Right lobe of liver (tissue), 6 donors: ENCODE measurements around the gene SPPL2A. TPM values are rescaled to one million over a fixed set of nuclear protein-coding genes. Genes with fewer than 3 reads are reported as not detected.

Experiments used
- ATAC-seq, 4 donors: fragments of 200-7000 bp; cut with Tn5 transposase; one replicate each; pipeline ENCODE4 v1.9.1; 2020; ENCODE audit warnings: mild to moderate bottlenecking in 4 of 4, moderate library complexity in 4 of 4
- DNase-seq, 3 donors: peaks; one replicate each; pipeline ENCODE4 v3.0.0-alpha.2; 2020
- H3K27ac ChIP-seq, 3 donors: fragments of 200-600 bp; one replicate each; pipeline ENCODE4 v1.8.0; 2022
- H3K27me3 ChIP-seq, 2 donors: fragments of 200-600 bp; one replicate each; pipeline ENCODE4 v1.8.0; 2022
- H3K36me3 ChIP-seq, 4 donors: fragments of 200-600 bp; sonication (generic) in 1 of 4; one replicate each; pipeline versions ENCODE4 v1.5.1 to v1.8.0; 2017 to 2022; ENCODE audit warnings: control low read depth in 1 of 4
- H3K4me1 ChIP-seq, 4 donors: fragments of 200-600 bp; sonication (generic) in 1 of 4; one replicate each; pipeline versions ENCODE4 v1.5.1 to v1.8.0; 2017 to 2022; ENCODE audit warnings: control low read depth in 1 of 4
- H3K4me3 ChIP-seq, 3 donors: fragments of 200-600 bp; one replicate each; pipeline ENCODE4 v1.8.0; 2022
- H3K9me3 ChIP-seq, 4 donors: fragments of 200-600 bp; sonication (generic) in 1 of 4; one replicate each; pipeline versions ENCODE4 v1.5.1 to v1.8.0; 2017 to 2022; ENCODE audit warnings: control low read depth in 1 of 4
- POLR2A ChIP-seq: fragments of 450-650 bp; IDR thresholded peaks from one replicate; pipeline ENCODE4 v1.6.1; 2017; ENCODE audit warnings: antibody characterized with exemption, mild to moderate bottlenecking
- WGBS: methylation state at CpG from one replicate; pipeline ENCODE4 v1.1.6; 2018; ENCODE audit warnings: low coverage, low lambda C conversion rate; ENCODE audit not compliant: insufficient coverage; ENCODE audit errors: missing lambda C conversion rate; 5-methylcytosine and 5-hydroxymethylcytosine counted together
- intact Hi-C, 2 donors: fragments of 100-400 bp; cut with DNase I; formaldehyde crosslinking; loops; one replicate each; pipeline versions ENCODE4 v1.11.2 to v1.14.1; 2022
- total RNA-seq, 6 experiments: library from RNA; depleted of rRNA in 2 of 6; stranded (reverse); fragments of >200 nt in 2 of 6; fragmentation: NEBNext Ultra II Directional in 3 of 6; extraction: Animal tissue kit (Norgen Biotek cat#: 25700) in 3 of 6; gene quantifications; one replicate each; pipeline versions ENCODE4 v1.1.0 to v1.2.4, GENCODE V29; 2016 to 2023
- TF ChIP-seq, protein P1 (sequence below), 4 donors: fragments of 200-600 bp in 3 of 4; fragments of 450-650 bp in 1 of 4; IDR thresholded peaks; one replicate each; pipeline versions ENCODE4 v1.5.1 to v1.8.0; 2016 to 2022; ENCODE audit warnings: antibody characterized with exemption in 4 of 4, mild to moderate bottlenecking in 2 of 4
- donor health status: DM: no; HTN: yes; CAD: no.
- donor health status: DM: no; HTN: no; CAD: no.
- donor health status: DM: no; HTN: no; CAD: no.
- donor health status: DM: no; HTN: yes; CAD: no.
- donor health status: DM: no; HTN: yes; CAD: no.

SPPL2A gene
- total RNA-seq, 6 experiments from 2014 or later, result 94.0 to 239 (median 120) TPM

DNA sequence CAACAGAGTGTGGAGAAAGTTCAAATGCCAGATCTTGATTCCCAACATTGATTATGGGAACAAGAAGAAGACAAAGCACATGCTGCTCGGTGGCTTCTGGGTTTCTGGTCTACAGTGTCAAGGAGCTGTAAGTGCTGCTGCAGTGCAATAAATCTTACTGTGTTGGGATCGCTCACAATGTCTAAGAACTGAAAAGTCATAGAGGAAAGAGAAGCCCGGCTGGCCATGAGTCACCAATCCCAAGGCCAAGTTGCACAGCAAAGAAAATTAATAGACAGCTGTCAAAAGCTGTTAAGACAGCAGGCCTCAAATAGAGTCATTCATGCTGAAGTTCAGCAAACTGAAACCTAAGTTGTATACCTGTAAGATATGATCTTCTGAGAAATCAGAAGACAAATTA is 33.2 kb upstream of the SPPL2A start:
- ATAC-seq, result no peak
- intact Hi-C loops, result no loop called here
- Histone ChIP-seq H3K4me1 (no peaks in the 10 kb centered on the region), H3K27me3 (no peaks in the 10 kb centered on the region), H3K27ac (no peak overlapping the region), H3K9me3 (no peaks in the 10 kb centered on the region), H3K4me3 (no peak overlapping the region), H3K36me3 (no peaks in the 10 kb centered on the region)
- 73% methylated on average over 3 of the region's 3 CpGs for WGBS
- TF ChIP-seq POLR2A, result no peak
- TF ChIP-seq, protein P1, sequence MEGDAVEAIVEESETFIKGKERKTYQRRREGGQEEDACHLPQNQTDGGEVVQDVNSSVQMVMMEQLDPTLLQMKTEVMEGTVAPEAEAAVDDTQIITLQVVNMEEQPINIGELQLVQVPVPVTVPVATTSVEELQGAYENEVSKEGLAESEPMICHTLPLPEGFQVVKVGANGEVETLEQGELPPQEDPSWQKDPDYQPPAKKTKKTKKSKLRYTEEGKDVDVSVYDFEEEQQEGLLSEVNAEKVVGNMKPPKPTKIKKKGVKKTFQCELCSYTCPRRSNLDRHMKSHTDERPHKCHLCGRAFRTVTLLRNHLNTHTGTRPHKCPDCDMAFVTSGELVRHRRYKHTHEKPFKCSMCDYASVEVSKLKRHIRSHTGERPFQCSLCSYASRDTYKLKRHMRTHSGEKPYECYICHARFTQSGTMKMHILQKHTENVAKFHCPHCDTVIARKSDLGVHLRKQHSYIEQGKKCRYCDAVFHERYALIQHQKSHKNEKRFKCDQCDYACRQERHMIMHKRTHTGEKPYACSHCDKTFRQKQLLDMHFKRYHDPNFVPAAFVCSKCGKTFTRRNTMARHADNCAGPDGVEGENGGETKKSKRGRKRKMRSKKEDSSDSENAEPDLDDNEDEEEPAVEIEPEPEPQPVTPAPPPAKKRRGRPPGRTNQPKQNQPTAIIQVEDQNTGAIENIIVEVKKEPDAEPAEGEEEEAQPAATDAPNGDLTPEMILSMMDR (IDR thresholded peaks at IDR 0.05), result no peak
- DNase-seq, result no peak

DNA sequence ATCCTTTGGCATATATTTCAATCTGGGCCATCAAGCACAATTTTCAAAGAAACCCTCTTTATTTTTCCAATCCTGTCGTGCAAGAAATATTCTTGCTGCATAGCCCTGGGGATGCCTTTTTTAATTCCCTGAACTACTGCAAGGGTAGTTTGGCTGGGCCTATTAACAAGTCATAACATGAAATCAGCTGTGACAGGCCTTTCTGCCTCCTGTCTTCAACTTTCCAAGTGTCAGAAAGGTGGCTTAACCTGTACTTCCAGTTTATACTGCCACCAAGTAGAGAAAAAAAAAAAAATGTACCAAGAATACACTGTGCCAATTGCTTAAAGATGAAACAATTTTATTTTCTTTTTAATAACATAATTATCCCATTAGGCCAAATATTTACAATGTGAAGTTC is 32.4 kb upstream of the SPPL2A start:
- H3K27ac ChIP-seq, result no peak overlapping the region
- H3K4me3 ChIP-seq, result no peak overlapping the region
- ATAC-seq, result no peak
- intact Hi-C loops, result no loop called here
- no peaks in the 10 kb centered on the region for H3K36me3 ChIP-seq
- no peak for DNase-seq
- H3K4me1 ChIP-seq, result no peaks in the 10 kb centered on the region
- TF ChIP-seq, protein P1 (IDR thresholded peaks at IDR 0.05), result no peak
- TF ChIP-seq POLR2A, result no peak
- H3K27me3 ChIP-seq, result no peaks in the 10 kb centered on the region
- 92% methylated on average over 1 of the region's 1 CpG for WGBS
- no peaks in the 10 kb centered on the region for H3K9me3 ChIP-seq

DNA sequence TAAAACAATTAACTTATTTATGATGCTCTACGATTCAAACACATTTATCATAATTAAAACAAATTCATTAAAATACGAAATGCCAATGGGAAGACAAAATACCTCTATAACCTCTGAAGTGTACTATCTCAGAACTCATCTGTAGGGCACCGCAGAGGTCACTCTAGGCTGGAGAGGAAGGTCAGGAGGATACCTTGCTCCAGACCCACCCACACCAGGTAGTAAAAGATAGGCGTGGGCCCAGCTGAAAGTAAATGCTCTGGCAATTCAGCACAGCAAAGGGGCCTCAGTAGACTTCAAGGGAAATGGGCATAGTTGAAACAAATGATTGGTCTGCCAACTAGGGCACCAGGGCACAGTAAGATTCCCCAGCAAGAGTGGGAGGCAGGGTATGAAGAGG is 26.0 kb upstream of the SPPL2A start:
- 82% methylated on average over 4 of the region's 4 CpGs for WGBS

DNA sequence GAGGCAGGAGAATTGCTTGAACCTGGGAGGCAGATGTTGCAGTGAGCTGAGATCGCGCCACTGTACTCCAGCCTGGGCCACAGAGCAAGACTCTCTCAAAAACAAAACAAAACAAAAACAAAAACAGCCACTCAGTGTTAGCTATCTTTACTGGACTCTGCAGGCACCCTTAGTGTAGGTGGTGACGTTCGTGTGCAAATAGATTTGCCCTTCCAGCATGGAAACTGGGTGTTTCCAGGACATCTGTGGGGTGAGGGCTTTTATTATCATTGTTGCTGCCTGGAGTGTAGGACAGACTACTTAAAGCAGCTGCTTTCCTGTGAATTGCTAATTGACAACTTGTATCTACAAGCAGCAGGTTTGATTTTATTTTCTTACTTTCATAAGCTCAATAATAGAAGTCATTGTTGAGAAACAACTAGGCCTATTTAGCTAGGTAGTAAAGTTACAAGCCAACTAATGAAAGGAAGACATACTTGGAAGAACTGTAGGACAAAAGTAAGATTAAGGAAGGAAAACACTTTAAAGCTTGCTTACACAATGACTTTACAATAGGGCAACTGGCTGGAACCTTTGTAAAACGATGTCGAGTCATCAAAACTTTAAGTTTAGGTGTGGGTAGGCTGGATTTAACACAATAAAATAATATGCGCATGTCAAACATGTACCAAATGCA is 25.4 kb upstream of the SPPL2A start:
- TF ChIP-seq, protein P1 (IDR thresholded peaks at IDR 0.05), result no peak
- no peak for TF ChIP-seq POLR2A
- Histone ChIP-seq H3K27me3 (no peaks in the 10 kb centered on the region), H3K9me3 (no peaks in the 10 kb centered on the region), H3K4me1 (peaks cover 0 to 8% (median 0%) of the 10 kb centered on the region in 4 donors), H3K27ac (no peak overlapping the region), H3K4me3 (no peak overlapping the region), H3K36me3 (no peaks in the 10 kb centered on the region)
- DNase-seq, result no peak
- 91% methylated on average over 4 of the region's 7 CpGs for WGBS
- intact Hi-C loops, result no loop called here
- no peak for ATAC-seq

More for the DNA sequence above, 26.0 kb upstream of the SPPL2A start:
- ATAC-seq (no peak), DNase-seq (no peak)
- no peak for TF ChIP-seq POLR2A
- TF ChIP-seq, protein P1 (IDR thresholded peaks at IDR 0.05), result no peak
- no peaks in the 10 kb centered on the region for H3K36me3 ChIP-seq
- no peaks in the 10 kb centered on the region for H3K27me3 ChIP-seq
- no peak overlapping the region for H3K4me3 ChIP-seq
- intact Hi-C loops, result no loop called here
- no peaks in the 10 kb centered on the region for H3K9me3 ChIP-seq
- peaks cover 0 to 4% (median 0%) of the 10 kb centered on the region in 4 donors for H3K4me1 ChIP-seq
- H3K27ac ChIP-seq, result no peak overlapping the region
